Hepatocyte (in vitro differentiated cells): Measurements from ENCODE around the gene SUN2. TPM values are rescaled to one million over a fixed set of nuclear protein-coding genes. Genes with fewer than 3 reads are reported as not detected.

Experiments
- DNase-seq: peaks from one replicate; pipeline ENCODE4 v3.0.0-alpha.2; 2016; ENCODE audit warnings: low spot score
- H2AFZ ChIP-seq: fragments of 200-600 bp; sonication (generic); 2 replicates; pipeline ENCODE4 v1.6.0; 2016; ENCODE audit warnings: antibody characterized with exemption, mild to moderate bottlenecking
- H3K27ac ChIP-seq: fragments of 200-600 bp; sonication (generic); 2 replicates; pipeline ENCODE4 v1.5.1; 2016; ENCODE audit warnings: mild to moderate bottlenecking
- H3K27me3 ChIP-seq: fragments of 200-600 bp; sonication (generic); 2 replicates; pipeline ENCODE4 v1.6.1; 2016
- H3K36me3 ChIP-seq: fragments of 200-600 bp; sonication (generic); replicated peaks from 2 replicates; pipeline ENCODE4 v1.5.1; 2016; ENCODE audit warnings: low read depth; ENCODE audit not compliant: insufficient read depth
- H3K4me1 ChIP-seq: fragments of 200-600 bp; sonication (generic); 2 replicates; pipeline ENCODE4 v1.5.1; 2016; ENCODE audit warnings: mild to moderate bottlenecking, moderate library complexity; ENCODE audit not compliant: insufficient read depth
- H3K4me2 ChIP-seq: fragments of 200-600 bp; sonication (generic); 2 replicates; pipeline ENCODE4 v1.6.0; 2016
- H3K4me3 ChIP-seq: fragments of 200-600 bp; sonication (generic); 2 replicates; pipeline ENCODE4 v1.5.1; 2016; ENCODE audit warnings: mild to moderate bottlenecking
- H3K79me2 ChIP-seq: fragments of 200-600 bp; sonication (generic); 2 replicates; pipeline ENCODE4 v1.6.0; 2017; ENCODE audit warnings: mild to moderate bottlenecking
- H3K9me2 ChIP-seq: fragments of 200-600 bp; sonication (generic); replicated peaks from 2 replicates; pipeline ENCODE4 v1.6.0; 2017; ENCODE audit warnings: mild to moderate bottlenecking; ENCODE audit not compliant: insufficient read depth
- H3K9me3 ChIP-seq: fragments of 200-600 bp; sonication (generic); 2 replicates; pipeline ENCODE4 v1.5.1; 2016; ENCODE audit warnings: low read depth, mild to moderate bottlenecking
- H4K20me1 ChIP-seq: fragments of 200-600 bp; sonication (generic); 2 replicates; pipeline ENCODE4 v1.6.0; 2016; ENCODE audit warnings: mild to moderate bottlenecking; ENCODE audit not compliant: insufficient read depth, poor library complexity, severe bottlenecking
- EZH2 ChIP-seq: fragments of 200-600 bp; sonication (generic); IDR thresholded peaks from 2 replicates; pipeline ENCODE4 v1.6.1; 2016; ENCODE audit warnings: antibody characterized with exemption, mild to moderate bottlenecking, borderline replicate concordance
- EZH2phosphoT487 ChIP-seq: fragments of 200-600 bp; sonication (generic); IDR thresholded peaks from one replicate; pipeline ENCODE4 v1.6.1; 2018; ENCODE audit warnings: antibody characterized with exemption, mild to moderate bottlenecking, low read depth, moderate library complexity; ENCODE audit not compliant: unreplicated experiment, severe bottlenecking
- WGBS: methylation state at CpG from one replicate; pipeline ENCODE4 v1.1.6; 2016; ENCODE audit warnings: low lambda C conversion rate; ENCODE audit errors: missing lambda C conversion rate; 5-methylcytosine and 5-hydroxymethylcytosine counted together
- polyA plus RNA-seq: library from polyadenylated mRNA; unstranded; fragments of >200 nt; fragmentation: Nextera tagmentation; extraction: Ambion mirVana; gene quantifications from 2 replicates; pipeline ENCODE4 v1.2.1, GENCODE V29; 2016
- total RNA-seq: library from RNA; depleted of rRNA; stranded (reverse); fragments of >200 nt; gene quantifications from 2 replicates; pipeline ENCODE4 v1.2.3, GENCODE V29; 2014
- TF ChIP-seq, protein P1 (sequence below): fragments of 200-600 bp; sonication (generic); IDR thresholded peaks from 2 replicates; pipeline ENCODE4 v1.5.1; 2016; ENCODE audit warnings: antibody characterized with exemption, mild to moderate bottlenecking; ENCODE audit not compliant: poor library complexity

SUN2 gene
- total and polyA plus RNA-seq, 2 experiments from 2014 or later, result 56.1 to 70.8 TPM

DNA sequence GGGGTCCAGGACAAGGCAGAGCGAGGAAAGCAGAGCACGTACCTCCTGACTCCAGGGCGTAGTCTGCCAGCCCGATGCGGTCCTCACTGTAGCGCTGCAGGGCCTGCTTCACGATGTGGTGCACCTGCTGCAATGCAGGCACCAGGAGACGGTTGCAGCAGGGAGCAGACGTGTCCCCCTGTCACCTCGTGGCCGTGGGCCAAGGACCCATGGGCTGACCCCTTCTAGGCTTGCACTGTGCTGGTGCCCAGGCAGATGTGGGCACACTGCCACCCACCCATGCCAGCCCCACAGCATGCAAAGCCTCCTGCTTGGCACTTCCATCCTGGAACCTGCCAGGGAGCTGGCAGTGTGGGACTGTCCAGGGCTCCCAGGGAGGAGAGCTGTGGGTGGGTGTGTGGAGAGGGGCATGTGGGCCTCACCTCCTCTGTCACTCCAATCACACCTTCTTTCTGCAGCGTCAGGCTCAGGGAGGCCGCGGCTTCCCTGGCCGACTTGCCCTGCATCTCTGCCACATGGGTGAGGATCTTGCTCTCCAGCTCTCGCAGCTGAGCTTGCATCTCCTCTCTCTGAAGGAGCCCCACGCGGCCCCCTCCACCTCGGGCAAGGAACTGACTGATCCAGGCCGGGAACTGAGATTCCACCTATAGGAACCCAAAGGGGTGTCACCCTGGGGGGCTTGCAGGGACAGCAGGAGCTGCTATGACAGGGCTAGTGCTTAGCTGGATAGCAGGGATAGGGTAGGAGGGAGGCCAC is 16.3 kb downstream of the SUN2 start:
- Histone ChIP-seq H3K4me1 (no peaks in the 10 kb centered on the region), H2AFZ (no peak overlapping the region), H3K9me3 (no peaks in the 10 kb centered on the region), H3K4me3 (no peak overlapping the region), H3K4me2 (no peak overlapping the region), H3K9me2 (no peaks in the 10 kb centered on the region), H4K20me1 (no peaks in the 10 kb centered on the region), H3K27ac (no peak overlapping the region), H3K27me3 (no peaks in the 10 kb centered on the region), H3K36me3 (no peaks in the 10 kb centered on the region), H3K79me2 (no peaks in the 10 kb centered on the region)
- no peak for DNase-seq
- TF ChIP-seq EZH2 (no peak), EZH2phosphoT487 (no peak)
- TF ChIP-seq, protein P1, sequence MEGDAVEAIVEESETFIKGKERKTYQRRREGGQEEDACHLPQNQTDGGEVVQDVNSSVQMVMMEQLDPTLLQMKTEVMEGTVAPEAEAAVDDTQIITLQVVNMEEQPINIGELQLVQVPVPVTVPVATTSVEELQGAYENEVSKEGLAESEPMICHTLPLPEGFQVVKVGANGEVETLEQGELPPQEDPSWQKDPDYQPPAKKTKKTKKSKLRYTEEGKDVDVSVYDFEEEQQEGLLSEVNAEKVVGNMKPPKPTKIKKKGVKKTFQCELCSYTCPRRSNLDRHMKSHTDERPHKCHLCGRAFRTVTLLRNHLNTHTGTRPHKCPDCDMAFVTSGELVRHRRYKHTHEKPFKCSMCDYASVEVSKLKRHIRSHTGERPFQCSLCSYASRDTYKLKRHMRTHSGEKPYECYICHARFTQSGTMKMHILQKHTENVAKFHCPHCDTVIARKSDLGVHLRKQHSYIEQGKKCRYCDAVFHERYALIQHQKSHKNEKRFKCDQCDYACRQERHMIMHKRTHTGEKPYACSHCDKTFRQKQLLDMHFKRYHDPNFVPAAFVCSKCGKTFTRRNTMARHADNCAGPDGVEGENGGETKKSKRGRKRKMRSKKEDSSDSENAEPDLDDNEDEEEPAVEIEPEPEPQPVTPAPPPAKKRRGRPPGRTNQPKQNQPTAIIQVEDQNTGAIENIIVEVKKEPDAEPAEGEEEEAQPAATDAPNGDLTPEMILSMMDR, result no peak
- 96% methylated on average over 20 of the region's 20 CpGs for WGBS

DNA sequence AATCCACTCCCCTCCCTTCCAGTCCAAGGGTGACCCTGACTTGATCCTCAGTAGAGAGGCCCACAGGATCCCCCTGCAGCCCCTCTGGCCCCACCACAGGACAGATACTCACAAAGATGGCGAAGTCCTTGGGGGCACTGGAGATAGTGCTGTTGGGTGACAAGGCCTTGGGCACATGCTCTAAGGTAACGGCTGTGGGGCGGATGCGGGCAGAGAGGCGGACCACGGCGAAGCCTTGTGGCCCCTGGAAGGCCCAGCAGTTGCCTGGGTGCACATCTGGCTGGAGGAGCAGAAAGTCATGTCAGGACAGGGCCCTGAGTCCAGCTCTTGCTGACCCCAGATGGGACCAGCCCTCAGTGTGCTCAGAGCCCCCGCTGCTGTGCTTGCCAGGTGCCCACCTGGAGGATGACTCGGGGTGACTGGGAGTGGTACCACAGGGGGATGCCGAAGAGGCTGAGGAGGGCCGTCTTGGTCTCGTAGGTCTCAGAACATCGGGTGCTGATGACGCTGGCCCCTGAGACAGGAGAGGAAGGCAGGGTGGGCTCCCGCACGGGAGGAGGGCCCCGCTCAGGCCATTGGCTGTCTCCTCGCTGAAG is 17.2 kb downstream of the SUN2 start:
- H3K27ac ChIP-seq, result no peak overlapping the region

DNA sequence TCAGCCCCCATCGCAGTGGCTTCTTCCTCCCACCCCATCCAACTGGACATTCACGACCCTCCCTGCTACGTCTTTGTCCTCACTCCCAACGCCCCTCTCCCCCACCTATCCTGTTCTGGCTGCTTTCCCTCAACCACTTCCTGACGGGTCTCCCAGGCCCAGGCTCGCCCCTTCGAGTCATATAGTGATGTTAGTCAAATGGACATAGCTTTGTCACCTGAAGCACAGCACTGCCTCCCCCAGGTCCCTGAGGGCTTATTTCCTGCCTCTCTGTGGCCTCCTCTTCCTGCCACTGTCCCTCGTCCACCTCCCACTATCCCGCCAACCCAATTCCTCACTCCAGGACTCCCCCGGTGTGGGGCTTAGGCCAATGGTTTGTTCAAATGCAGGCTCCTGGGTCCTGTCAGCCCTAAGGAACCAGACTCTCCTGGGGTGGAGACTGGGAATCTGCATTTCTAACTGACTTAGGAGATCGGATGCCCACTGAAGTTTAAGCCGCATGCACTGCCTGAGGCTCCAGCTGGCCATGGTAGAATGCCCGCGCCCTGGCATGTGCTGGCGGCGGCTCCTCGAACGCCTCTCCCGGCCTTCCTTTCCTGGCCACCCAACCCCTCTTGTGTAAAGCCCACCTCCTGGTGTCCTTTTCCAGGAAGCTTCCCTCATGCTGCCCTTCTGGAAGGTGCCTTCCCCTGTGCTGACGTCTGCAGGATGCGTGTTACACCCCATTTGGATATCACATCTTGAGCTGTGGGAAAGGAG is 18.3 kb downstream of the SUN2 start:
- no peak overlapping the region for H2AFZ ChIP-seq
- no peak overlapping the region for H3K4me2 ChIP-seq
- no peak overlapping the region for H3K4me3 ChIP-seq
- H3K9me2 ChIP-seq, result no peaks in the 10 kb centered on the region
- no peaks in the 10 kb centered on the region for H3K9me3 ChIP-seq
- H3K79me2 ChIP-seq, result no peaks in the 10 kb centered on the region
- no peaks in the 10 kb centered on the region for H3K4me1 ChIP-seq
- 94% methylated on average over 19 of the region's 21 CpGs for WGBS
- DNase-seq, result no peak
- H3K27me3 ChIP-seq, result no peaks in the 10 kb centered on the region
- no peaks in the 10 kb centered on the region for H4K20me1 ChIP-seq
- TF ChIP-seq EZH2phosphoT487, result no peak
- no peak for TF ChIP-seq EZH2
- H3K36me3 ChIP-seq, result no peaks in the 10 kb centered on the region
- H3K27ac ChIP-seq, result no peak overlapping the region

More for the DNA sequence above, 17.2 kb downstream of the SUN2 start:
- no peak overlapping the region for H3K4me2 ChIP-seq
- no peaks in the 10 kb centered on the region for H3K27me3 ChIP-seq
- DNase-seq, result no peak
- no peaks in the 10 kb centered on the region for H3K9me3 ChIP-seq
- TF ChIP-seq, protein P1, result no peak
- no peak for TF ChIP-seq EZH2
- TF ChIP-seq EZH2phosphoT487, result no peak
- H3K9me2 ChIP-seq, result no peaks in the 10 kb centered on the region
- H3K4me3 ChIP-seq, result no peak overlapping the region
- H3K4me1 ChIP-seq, result no peaks in the 10 kb centered on the region
- WGBS, result 98% methylated on average over 18 of the region's 18 CpGs
- H3K79me2 ChIP-seq, result no peaks in the 10 kb centered on the region
- no peaks in the 10 kb centered on the region for H4K20me1 ChIP-seq
- H3K36me3 ChIP-seq, result no peaks in the 10 kb centered on the region
- H2AFZ ChIP-seq, result no peak overlapping the region

DNA sequence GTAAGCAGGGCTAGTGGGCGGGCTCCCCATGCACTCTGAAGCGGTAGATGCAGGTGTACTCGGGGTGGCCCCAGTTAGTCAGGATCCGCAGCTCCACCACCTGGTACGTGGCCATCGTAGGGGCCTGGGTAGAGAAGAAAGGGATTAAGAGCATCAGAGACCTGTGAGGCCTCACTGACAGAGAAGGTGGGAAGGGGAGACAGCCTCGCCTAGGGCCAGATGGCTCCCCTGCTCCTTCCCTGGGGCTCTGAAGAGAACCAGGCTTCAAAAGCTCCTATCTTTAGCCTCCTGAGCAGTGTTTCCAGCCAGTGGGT is 19.6 kb downstream of the SUN2 start:
- DNase-seq, result no peak
- Histone ChIP-seq H3K79me2 (no peaks in the 10 kb centered on the region), H3K27me3 (no peaks in the 10 kb centered on the region), H2AFZ (no peak overlapping the region), H3K4me3 (no peak overlapping the region), H3K4me2 (no peak overlapping the region), H3K9me2 (no peaks in the 10 kb centered on the region), H3K36me3 (no peaks in the 10 kb centered on the region), H3K27ac (no peak overlapping the region), H3K9me3 (no peaks in the 10 kb centered on the region), H4K20me1 (no peaks in the 10 kb centered on the region), H3K4me1 (no peaks in the 10 kb centered on the region)
- 92% methylated on average over 7 of the region's 7 CpGs for whole genome bisulfite sequencing
- TF ChIP-seq, protein P1, result no peak
- TF ChIP-seq EZH2, result no peak
- TF ChIP-seq EZH2phosphoT487, result no peak
